CD4-positive, alpha-beta T cell treated with Interferon gamma for 1 hour (primary cell): Measurements from ENCODE around the gene NAV2.

Experiments
- DNase-seq: peaks from one replicate; pipeline ENCODE4 v3.0.0-alpha.2; 2020

Gene NAV2

DNA sequence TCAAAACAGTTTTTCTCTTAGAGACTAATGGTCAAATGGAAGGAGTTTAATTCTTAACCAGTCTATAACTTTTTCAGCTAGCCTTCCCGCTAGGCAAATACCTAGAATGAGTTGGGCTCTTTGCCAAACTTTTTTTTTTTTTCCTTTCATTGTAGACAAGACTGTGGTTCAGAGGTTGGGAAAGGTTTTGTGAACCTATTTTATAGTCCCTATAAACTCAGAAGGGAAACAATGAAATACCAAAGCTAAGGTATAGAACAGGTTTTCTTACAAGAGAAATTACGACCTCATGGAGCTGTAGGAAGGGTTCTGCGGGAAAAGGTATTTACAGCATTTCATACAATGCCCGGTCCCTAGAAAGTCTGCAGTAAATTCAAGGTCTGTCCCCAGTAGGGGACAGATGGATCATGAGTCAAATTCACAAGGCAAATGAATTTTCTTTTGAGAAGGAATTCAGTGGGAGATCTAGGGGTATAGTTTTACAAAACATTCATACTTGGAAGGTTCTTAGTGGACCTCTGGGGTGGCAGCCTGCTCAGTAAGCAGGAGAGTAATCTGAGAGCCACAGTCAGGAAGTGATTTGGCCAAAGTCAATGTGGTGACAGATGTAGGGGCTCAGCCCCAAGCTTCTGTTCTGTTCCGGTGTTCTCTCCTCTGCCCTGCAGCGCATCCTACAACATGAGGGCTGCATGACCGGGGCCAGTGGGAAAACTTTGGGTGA, 300.9 kb downstream of the NAV2 start:
- DNase-seq, result no peak

GRCh38 chr11:20014067-20014402, 301.4 kb downstream of the NAV2 start:
- no peak for DNase-seq

GRCh38 chr11:20015101-20015500, 302.5 kb downstream of the NAV2 start:
- DNase-seq, result no peak

- DNase-seq, result no peak
Measured at GRCh38 chr11:20015529-20016427, 303.1 kb downstream of the NAV2 start.

GRCh38 chr11:20016526-20016925, 303.9 kb downstream of the NAV2 start:
- no peak for DNase-seq

DNA sequence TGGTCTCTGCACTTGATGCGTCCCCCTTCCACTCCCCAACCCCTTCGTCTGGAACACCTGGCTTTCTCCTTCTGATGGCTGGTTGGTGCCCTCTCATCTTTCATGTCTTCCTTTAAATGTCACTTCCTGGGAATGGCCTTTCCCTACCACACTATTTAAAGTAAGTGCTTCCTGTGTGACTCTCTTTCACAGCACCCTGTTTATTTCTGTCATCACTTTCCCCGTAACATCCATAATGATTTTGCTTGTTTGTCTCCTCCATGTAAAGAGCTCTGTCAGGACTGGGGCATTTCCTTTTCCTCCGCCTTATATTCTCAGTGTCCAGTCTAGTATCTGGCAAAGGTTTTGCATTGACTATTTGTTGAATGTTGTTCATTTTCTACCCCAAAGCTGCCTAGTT, 304.7 kb downstream of the NAV2 start:
- no peak for DNase-seq

DNA sequence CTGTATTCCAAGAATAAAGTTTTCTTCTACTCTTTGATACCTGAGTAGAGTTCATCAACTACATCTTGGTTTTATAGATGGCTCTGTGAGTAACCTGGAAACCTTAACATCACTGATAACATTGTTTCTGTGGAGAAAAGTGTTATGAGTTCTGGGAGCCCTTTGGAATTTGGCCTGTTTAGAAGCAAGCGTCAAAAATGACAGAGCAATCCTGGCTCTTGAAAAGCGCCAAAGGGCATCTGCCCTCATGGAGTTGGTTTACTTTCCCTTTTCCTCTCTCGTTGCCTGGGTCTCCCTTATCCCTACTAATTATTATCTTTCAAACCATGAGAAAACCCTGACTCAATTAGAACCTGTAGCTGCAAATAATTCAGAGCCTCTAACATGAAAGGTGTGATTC, 307.6 kb downstream of the NAV2 start:
- no peak for DNase-seq

- no peak for DNase-seq
Measured at GRCh38 chr11:20020716-20021115, 308.1 kb downstream of the NAV2 start.

- no peak for DNase-seq
Measured at GRCh38 chr11:20021212-20021611, 308.6 kb downstream of the NAV2 start.

DNA sequence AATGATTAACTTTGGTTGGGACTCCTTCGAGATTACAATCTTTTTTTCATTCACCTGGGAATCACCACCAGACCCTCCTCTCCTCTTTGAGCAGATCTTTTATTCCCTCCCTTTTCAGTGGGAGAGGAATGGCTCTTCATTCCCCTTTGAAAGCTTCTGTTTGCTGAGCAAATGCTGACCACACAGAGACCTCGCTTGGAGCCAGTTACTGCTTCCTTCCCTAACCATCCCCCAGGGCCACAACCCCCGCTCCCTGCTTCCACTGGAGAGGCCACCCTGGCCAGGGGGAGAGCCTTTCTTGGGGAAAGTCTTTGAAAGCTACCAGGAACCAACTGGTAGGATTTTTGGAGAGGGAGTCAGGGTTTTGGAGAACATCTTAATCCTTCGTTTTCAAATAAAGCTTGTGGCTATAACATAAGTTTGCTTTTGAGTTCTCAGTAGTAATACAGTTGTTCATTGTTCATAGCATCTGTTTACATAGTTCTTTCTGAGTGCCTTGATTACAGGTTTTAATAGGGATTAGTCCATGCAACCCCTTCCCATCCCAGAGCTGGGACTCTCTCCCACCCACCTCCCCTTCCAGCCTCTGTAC, 309.2 kb downstream of the NAV2 start:
- no peak for DNase-seq

DNA sequence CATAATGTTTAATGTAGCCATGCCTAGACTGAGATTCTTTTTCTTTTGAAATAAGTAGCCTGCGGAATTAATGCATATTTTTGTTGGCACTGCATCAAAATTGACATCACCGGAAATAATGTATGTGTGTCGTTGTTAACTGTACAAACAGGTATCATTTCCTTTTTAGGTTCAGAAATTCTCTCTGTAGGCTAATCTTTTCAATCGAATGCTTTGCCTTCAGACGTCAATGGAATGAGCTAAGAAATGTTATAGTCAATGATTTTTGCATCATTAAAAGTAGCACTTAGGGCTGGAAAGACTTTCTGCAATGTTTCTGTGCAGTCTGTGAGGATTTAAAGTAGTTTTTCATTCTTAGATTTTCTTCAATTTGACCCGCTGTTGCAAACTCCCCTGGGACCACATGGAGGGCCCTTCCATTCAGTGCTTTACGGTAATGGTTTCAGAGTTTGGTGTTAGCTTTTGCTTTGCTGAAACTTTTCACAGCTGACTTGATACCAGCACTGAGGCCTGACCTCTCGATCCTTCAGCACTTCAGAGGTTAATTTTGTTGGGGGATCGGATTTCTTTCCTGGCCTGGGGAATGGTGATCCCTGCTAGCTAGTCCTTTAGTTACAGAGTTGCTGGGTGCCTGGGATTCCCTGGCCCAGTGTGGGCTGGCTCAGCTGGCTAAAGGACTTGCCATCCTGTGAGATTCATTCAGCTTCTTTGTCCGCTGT, 309.9 kb downstream of the NAV2 start:
- DNase-seq, result no peak

DNA sequence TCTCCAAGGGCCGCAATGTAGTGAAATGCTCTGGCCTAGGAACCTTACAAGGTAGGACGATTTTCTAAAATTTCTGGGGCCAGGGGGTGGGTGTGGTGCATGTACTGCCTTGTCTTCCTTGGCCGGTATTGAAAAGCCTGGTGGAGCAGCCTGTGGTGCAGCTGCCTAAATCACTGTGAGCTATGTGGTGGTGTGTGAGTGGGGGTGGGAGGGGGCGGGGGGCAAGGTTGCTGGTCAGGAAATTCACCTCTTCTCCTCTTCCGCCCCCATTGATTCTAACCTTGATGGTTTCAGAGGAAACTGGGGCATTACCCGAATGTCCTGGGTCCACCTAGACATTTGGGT, 310.4 kb downstream of the NAV2 start:
- DNase-seq, result no peak

GRCh38 chr11:20024172-20024935, 311.7 kb downstream of the NAV2 start:
- DNase-seq, result no peak

DNA sequence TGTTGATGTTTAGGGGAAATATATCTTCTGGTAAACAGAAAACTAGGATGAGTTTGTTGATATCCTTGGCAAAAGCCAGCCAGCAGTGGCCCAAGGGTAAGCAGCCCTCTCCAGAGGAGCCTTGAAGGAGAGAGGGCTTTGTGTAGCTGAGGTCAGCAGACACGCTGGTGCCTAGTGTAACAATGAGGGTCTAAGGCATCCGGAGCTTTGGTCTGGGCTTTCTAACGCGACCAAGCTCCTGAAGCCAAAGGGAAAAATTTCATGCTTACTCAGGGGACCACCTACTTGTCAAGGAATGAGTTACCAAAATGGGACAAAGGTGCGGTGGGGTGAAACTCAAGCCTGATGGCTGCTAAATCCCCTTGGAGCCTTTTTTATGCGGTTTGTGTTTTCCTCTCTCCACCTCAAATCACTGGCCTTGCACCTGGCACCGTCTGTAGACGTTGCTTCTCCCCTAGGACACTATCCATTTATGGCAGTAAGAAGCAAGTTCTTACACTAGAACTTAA, 312.7 kb downstream of the NAV2 start:
- no peak for DNase-seq

DNA sequence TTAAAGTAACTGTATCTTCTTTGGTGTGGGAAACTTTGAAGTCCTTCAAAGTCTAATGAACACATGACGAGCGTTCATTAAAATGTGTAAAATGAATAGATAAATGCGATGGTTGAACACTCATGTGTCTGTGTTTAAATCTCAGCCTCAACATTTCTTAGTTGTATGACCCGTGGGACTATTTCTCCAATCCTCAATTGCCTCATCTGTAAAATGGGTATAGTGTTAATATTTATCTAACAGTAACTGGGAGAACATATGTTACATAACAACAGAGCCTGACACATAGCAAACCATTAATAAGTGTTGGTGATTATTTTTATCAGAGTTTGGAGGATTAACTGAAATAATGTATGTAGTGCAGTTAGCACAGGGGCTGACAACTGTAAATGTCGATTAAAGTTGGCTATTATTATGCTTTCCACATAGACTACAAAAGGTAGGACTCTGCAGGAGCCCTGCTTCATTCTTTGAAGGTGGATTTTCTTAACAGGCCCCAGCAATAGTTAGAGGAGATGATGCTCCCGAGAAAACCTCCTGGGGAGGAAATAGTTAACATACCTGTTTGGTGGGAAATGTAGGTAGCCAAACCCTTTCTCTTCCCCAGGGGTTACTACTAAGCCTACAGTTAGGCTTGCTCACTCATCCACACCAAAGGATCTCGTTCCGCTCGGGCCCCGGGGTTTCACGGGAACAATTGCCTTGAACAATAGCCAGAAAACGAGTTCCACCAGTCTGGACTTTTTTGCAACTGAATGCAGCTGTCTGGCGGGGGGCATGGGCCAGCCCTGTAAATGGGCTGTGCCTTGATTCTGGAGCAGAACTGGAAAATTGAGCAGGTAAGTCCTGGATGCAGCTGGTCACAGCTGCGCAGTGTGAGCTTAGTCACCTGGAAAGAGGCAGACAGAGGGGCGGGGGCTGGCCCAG, 314.3 kb downstream of the NAV2 start:
- no peak for DNase-seq

DNA sequence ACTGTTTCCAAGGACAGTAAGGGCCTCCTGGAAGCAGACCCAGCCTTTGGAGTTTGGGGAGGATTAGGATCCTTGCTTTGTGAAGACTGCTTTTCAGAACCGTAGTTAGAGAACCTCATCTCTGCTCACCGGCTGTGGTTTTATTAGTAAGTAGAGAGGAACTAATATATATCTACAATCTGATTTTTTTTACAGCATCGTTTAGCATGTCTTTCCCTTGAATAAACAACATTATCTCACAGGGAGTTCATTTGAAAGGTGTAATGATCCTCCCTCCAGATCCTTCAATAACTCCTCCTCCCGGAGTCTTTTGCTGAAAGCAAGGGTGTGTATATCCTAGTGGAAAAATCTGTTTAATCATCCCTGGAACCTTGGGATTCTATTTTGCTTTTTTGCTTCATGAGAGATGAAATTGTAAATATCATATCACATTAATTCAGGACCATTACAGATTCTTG, 314.9 kb downstream of the NAV2 start:
- no peak for DNase-seq

DNA sequence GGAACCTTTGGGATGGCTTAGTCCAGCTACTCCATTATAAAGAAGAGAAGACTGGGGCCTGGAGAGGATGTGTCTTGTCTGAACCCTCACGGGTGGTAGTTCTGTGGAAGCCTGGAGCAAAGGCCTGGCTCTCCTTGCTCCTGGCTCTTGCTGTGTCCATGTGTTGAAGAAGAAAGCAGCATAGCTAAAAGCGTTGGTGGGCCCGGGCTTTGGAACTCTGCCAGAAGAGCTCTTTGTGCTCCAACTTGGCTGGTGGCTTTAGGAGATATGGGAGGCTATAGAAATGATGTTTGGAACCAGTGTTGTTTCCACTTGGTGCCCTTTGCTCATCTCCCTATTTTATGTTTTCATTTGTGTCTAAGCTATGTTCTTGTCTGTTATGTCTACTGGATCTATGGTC, 316.6 kb downstream of the NAV2 start:
- DNase-seq, result no peak

GRCh38 chr11:20030472-20030871, 317.8 kb downstream of the NAV2 start:
- no peak for DNase-seq

DNA sequence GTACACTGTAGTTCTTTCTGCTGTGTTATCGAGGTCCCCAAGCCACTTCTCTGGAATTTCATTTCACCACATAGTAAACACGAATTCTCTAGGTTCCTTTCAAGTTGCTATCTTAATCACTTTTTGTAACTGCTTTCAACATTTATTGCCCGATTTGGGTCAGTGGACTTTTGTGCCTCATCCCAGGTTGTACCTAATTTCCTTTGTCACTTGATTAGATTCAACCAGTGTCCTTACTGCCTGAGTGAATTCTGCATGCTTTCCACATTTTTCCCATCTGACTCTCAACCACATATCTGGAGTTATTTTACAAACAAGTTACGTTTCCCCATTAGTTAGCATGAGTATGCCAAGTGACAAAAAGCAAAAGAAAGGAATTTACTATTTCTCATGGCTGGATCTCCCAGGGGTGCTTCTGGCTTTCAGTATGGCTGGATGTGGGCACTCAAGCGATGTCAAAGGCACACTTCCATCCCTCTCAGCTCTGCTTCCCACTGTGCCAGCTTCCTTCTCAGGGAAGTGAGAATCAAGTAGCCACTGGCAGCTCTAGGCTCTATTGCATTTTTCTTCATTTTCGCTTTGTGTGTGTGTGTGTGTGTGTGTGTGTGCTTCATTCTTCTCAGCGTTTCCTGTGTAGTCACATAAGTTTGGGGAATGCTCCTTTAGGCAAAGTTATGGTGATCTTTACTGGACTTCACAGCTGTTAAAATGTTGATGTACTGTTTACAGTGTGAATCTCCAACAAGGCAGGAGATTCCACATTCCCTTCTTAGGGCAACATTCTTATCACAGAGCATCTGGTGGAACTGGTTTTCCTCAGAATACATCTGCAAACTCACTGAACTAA, 318.7 kb downstream of the NAV2 start:
- DNase-seq, result no peak

- no peak for DNase-seq
Measured at GRCh38 chr11:20032127-20032526, 319.5 kb downstream of the NAV2 start.
